WERI-Rb-1 (cell line): ENCODE measurements around the gene HIVEP1.

Source experiments
- DNase-seq: peaks from one replicate; pipeline ENCODE4 v3.0.0-alpha.2; 2020
- H3K27ac ChIP-seq: fragments of 250-450 bp; sonication (Bioruptor Pico); 2 replicates; pipeline ENCODE4 v1.5.1; 2020; ENCODE audit warnings: mild to moderate bottlenecking, moderate library complexity
- H3K27me3 ChIP-seq: fragments of 250-450 bp; sonication (Bioruptor Pico); 2 replicates; pipeline ENCODE4 v1.5.1; 2021; ENCODE audit warnings: mild to moderate bottlenecking, low read depth, moderate library complexity; ENCODE audit not compliant: insufficient read depth, severe bottlenecking
- H3K36me3 ChIP-seq: fragments of 250-450 bp; sonication (Bioruptor Pico); 2 replicates; pipeline ENCODE4 v1.5.1; 2020; ENCODE audit warnings: mild to moderate bottlenecking, moderate library complexity
- H3K4me3 ChIP-seq: 2 replicates; pipeline ENCODE4 v1.5.1; 2011; ENCODE audit warnings: low read depth, mild to moderate bottlenecking, control low read depth, low read length
- H3K9me3 ChIP-seq: fragments of 250-450 bp; sonication (Bioruptor Pico); 2 replicates; pipeline ENCODE4 v1.5.1; 2021; ENCODE audit warnings: mild to moderate bottlenecking, moderate library complexity; ENCODE audit not compliant: severe bottlenecking
- TF ChIP-seq, protein P1 (sequence below): IDR thresholded peaks from 2 replicates; pipeline ENCODE4 v1.5.1; 2011; ENCODE audit warnings: low read depth, mild to moderate bottlenecking, control low read depth, inconsistent platforms, low read length

Gene HIVEP1

GRCh38 chr6:12028213-12028612 is 16.1 kb downstream of the HIVEP1 start:
- Histone ChIP-seq H3K27ac (no peak overlapping the region), H3K4me3 (no peak overlapping the region), H3K9me3 (peaks cover 5% of the 10 kb centered on the region), H3K36me3 (no peaks in the 10 kb centered on the region), H3K27me3 (no peaks in the 10 kb centered on the region)
- DNase-seq: no peak
- TF ChIP-seq, protein P1, sequence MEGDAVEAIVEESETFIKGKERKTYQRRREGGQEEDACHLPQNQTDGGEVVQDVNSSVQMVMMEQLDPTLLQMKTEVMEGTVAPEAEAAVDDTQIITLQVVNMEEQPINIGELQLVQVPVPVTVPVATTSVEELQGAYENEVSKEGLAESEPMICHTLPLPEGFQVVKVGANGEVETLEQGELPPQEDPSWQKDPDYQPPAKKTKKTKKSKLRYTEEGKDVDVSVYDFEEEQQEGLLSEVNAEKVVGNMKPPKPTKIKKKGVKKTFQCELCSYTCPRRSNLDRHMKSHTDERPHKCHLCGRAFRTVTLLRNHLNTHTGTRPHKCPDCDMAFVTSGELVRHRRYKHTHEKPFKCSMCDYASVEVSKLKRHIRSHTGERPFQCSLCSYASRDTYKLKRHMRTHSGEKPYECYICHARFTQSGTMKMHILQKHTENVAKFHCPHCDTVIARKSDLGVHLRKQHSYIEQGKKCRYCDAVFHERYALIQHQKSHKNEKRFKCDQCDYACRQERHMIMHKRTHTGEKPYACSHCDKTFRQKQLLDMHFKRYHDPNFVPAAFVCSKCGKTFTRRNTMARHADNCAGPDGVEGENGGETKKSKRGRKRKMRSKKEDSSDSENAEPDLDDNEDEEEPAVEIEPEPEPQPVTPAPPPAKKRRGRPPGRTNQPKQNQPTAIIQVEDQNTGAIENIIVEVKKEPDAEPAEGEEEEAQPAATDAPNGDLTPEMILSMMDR: no peak

GRCh38 chr6:12029979-12030737 is 18.0 kb downstream of the HIVEP1 start:
- TF ChIP-seq, protein P1: no peak
- H3K27ac ChIP-seq: no peak overlapping the region
- no peak overlapping the region for H3K4me3 ChIP-seq
- no peak for DNase-seq
- no peaks in the 10 kb centered on the region for H3K27me3 ChIP-seq
- peaks cover 5% of the 10 kb centered on the region for H3K9me3 ChIP-seq
- H3K36me3 ChIP-seq: no peaks in the 10 kb centered on the region

DNA sequence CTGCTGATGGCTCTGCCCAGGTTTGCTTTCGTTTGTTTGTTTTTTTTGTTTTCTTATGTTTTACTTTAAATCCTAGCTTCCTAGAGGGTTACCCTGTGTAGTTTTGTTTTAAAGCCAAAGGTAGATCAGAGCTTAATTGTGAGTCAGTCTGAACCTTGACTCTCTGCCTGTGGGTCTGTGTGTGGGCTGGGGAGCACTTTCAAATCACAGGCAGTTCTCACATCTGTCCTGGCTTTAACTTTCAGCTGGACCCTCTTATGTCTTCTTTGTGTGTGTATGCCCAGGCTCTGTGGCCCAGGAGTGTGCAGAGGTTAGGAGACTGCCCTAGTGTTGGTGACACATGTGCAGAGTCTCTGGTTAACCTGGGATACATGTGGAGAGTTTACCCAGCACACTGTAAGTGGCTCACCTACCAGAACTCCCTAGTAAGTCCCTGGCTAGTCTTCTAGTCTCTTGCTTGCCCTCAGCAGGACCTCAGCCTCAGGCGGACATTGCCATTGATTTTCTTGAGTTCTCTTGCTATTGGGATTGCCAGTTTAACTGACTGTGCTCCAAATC is 19.0 kb downstream of the HIVEP1 start:
- H3K27ac ChIP-seq: no peak overlapping the region
- TF ChIP-seq, protein P1: no peak
- no peak for DNase-seq

GRCh38 chr6:12032783-12033573 is 20.9 kb downstream of the HIVEP1 start:
- TF ChIP-seq, protein P1: no peak
- no peak for DNase-seq
- Histone ChIP-seq H3K27me3 (no peaks in the 10 kb centered on the region), H3K27ac (no peak overlapping the region), H3K4me3 (no peak overlapping the region), H3K9me3 (peaks cover 5% of the 10 kb centered on the region), H3K36me3 (no peaks in the 10 kb centered on the region)

More for the DNA sequence above, 19.0 kb downstream of the HIVEP1 start:
- Histone ChIP-seq H3K36me3 (no peaks in the 10 kb centered on the region), H3K9me3 (peaks cover 5% of the 10 kb centered on the region), H3K4me3 (no peak overlapping the region), H3K27me3 (no peaks in the 10 kb centered on the region)

- DNase-seq: no peak
- Histone ChIP-seq H3K4me3 (no peak overlapping the region), H3K27me3 (no peaks in the 10 kb centered on the region), H3K27ac (no peak overlapping the region), H3K9me3 (peaks cover 5% of the 10 kb centered on the region), H3K36me3 (no peaks in the 10 kb centered on the region)
- TF ChIP-seq, protein P1: no peak
Observed at GRCh38 chr6:12033770-12034169, 21.7 kb downstream of the HIVEP1 start.
